HCT116 (cell line): ENCODE measurements around the gene LIN7C.

ENCODE experiments used
- CBX3 ChIP-seq: IDR thresholded peaks from 2 replicates; pipeline ENCODE4 v1.6.1; 2012; ENCODE audit warnings: low read depth
- EGR1 ChIP-seq: IDR thresholded peaks from 2 replicates; pipeline ENCODE4 v1.6.1; 2012; ENCODE audit warnings: low read depth
- EZH2 ChIP-seq: fragments of 200-600 bp; sonication (generic); IDR thresholded peaks from 2 replicates; pipeline ENCODE4 v1.6.1; 2017; ENCODE audit warnings: antibody characterized with exemption, mixed run types
- POLR2A ChIP-seq: IDR thresholded peaks from 2 replicates; pipeline ENCODE4 v1.7.0; 2011; ENCODE audit warnings: borderline replicate concordance; ENCODE audit not compliant: insufficient read depth, insufficient read length; ENCODE audit errors: extremely low read depth
- POLR2AphosphoS5 ChIP-seq: IDR thresholded peaks from 2 replicates; pipeline ENCODE4 v1.6.1; 2011; ENCODE audit warnings: mild to moderate bottlenecking, low read depth, low read length, moderate library complexity
- RAD21 ChIP-seq: IDR thresholded peaks from 2 replicates; pipeline ENCODE4 v1.6.1; 2012; ENCODE audit warnings: low read depth, mild to moderate bottlenecking
- SIN3A ChIP-seq: IDR thresholded peaks from 2 replicates; pipeline ENCODE4 v1.6.1; 2012; ENCODE audit warnings: low read depth
- SRF ChIP-seq: IDR thresholded peaks from 2 replicates; pipeline ENCODE4 v1.6.1; 2012; ENCODE audit warnings: low read depth
- ZBTB33 ChIP-seq: IDR thresholded peaks from 2 replicates; pipeline ENCODE4 v1.6.1; 2011; ENCODE audit warnings: mild to moderate bottlenecking, low read length, moderate library complexity; ENCODE audit not compliant: insufficient replicate concordance; ENCODE audit errors: extremely low read depth
- TF ChIP-seq, protein P1 (sequence below), 3 experiments: fragments of 200-600 bp in 1 of 3; sonication (generic) in 1 of 3; IDR thresholded peaks in 2 of 3; conservative IDR thresholded peaks in 1 of 3; 2 replicates each; pipeline ENCODE4 v1.5.1; 2012 to 2017; ENCODE audit warnings: low read depth in 2 of 3, low read length in 2 of 3, antibody characterized with exemption in 1 of 3, borderline replicate concordance in 1 of 3, control low read depth in 1 of 3, mild to moderate bottlenecking in 1 of 3, mixed read lengths in 1 of 3, mixed run types in 1 of 3, moderate library complexity in 1 of 3; ENCODE audit not compliant: insufficient read depth in 1 of 3
- TF ChIP-seq, protein P2 (sequence below): IDR thresholded peaks from 2 replicates; pipeline ENCODE4 v1.6.1; 2012

DNA sequence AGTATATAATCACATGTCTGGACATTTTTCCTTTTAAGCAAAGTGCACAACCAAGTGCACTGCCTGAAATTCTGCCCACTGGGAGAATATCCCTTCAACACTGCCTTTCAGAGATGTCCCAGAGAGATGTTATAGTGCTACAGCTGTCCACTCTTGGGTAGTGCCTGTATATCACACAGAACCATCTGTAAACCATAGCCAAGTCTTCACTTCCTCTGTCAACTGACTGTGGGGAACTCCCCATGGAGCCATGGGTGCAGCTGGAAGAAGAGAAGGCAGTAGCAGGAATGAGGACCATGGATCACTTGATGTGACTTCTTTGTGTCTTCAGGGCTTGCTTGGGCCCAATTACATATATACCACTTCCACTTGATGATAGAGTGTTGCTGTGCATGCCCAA is 44.6 kb upstream of the LIN7C start:
- TF ChIP-seq RAD21 (no peak), CBX3 (no peak), POLR2A (no peak), EZH2 (no peak), SRF (no peak), POLR2AphosphoS5 (no peak), ZBTB33 (no peak), SIN3A (no peak), EGR1 (no peak)
- TF ChIP-seq, protein P1, sequence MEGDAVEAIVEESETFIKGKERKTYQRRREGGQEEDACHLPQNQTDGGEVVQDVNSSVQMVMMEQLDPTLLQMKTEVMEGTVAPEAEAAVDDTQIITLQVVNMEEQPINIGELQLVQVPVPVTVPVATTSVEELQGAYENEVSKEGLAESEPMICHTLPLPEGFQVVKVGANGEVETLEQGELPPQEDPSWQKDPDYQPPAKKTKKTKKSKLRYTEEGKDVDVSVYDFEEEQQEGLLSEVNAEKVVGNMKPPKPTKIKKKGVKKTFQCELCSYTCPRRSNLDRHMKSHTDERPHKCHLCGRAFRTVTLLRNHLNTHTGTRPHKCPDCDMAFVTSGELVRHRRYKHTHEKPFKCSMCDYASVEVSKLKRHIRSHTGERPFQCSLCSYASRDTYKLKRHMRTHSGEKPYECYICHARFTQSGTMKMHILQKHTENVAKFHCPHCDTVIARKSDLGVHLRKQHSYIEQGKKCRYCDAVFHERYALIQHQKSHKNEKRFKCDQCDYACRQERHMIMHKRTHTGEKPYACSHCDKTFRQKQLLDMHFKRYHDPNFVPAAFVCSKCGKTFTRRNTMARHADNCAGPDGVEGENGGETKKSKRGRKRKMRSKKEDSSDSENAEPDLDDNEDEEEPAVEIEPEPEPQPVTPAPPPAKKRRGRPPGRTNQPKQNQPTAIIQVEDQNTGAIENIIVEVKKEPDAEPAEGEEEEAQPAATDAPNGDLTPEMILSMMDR (IDR thresholded peaks at IDR 0.05 in 2 of 3, conservative IDR thresholded peaks at IDR 0.05 in 1 of 3; ENCODE audit: borderline replicate concordance in 1 of 3, insufficient read depth in 1 of 3, low read depth in 2 of 3, low read length in 2 of 3): no peak
- TF ChIP-seq, protein P2, sequence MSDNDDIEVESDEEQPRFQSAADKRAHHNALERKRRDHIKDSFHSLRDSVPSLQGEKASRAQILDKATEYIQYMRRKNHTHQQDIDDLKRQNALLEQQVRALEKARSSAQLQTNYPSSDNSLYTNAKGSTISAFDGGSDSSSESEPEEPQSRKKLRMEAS: no peak
